ENCODE data around the gene RPL18A.

The RPL18A gene

GRCh38 chr19:17909003-17909732 lies 49.5 kb downstream of the RPL18A start:
- no peak for DNase-seq (ENCODE audit: low read depth in 2 of 2)

GRCh38 chr19:17910791-17911360 lies 51.2 kb downstream of the RPL18A start:
- DNase-seq (ENCODE audit: low read depth in 2 of 2) = no peak
